Vagina (tissue), 2 donors: ENCODE data around the gene LOXL4.
"Not testable (repeated sequence)": the region's sequence is repeated elsewhere in the genome, so short reads cannot be mapped to it uniquely, and the experiment has no call there.

Experiments used
- CTCF ChIP-seq, 3 experiments: fragments of 450-650 bp in 2 of 3; fragments of 200-600 bp in 1 of 3; sonication (generic) in 1 of 3; IDR thresholded peaks; one replicate each; pipeline ENCODE4 v1.5.1; 2017 to 2019; ENCODE audit warnings: antibody characterized with exemption in 3 of 3, mild to moderate bottlenecking in 2 of 3, moderate library complexity in 2 of 3
- POLR2A ChIP-seq, 2 donors: fragments of 450-650 bp; IDR thresholded peaks; one replicate each; pipeline ENCODE4 v1.6.1; 2017; ENCODE audit warnings: antibody characterized with exemption in 2 of 2, mild to moderate bottlenecking in 2 of 2, moderate library complexity in 2 of 2
- POLR2AphosphoS5 ChIP-seq, 2 donors: sonication (generic); formaldehyde crosslinking; IDR thresholded peaks; one replicate each; pipeline ENCODE4 v1.9.0; 2017; ENCODE audit warnings: antibody characterized with exemption in 2 of 2, mild to moderate bottlenecking in 2 of 2, low read depth in 1 of 2; ENCODE audit not compliant: insufficient read depth in 1 of 2

- TF ChIP-seq CTCF (IDR thresholded peaks at IDR 0.05); POLR2A (IDR thresholded peaks at IDR 0.05); POLR2AphosphoS5 (IDR thresholded peaks at IDR 0.05; ENCODE audit: insufficient read depth in 1 of 2, low read depth in 1 of 2): not testable (repeated sequence)
Observed at GRCh38 chr10:98228266-98228665, 39.7 kb downstream of the LOXL4 start.
